Testis (tissue), 3 donors: ENCODE measurements around the gene THUMPD1. TPM values are rescaled to one million over a fixed set of nuclear protein-coding genes. Genes with fewer than 3 reads are reported as not detected.
A peak's percentile ranks its signal among the peaks of the same experiment; 100 is the strongest.

ENCODE experiments used
- DNase-seq: peaks from one replicate; pipeline ENCODE4 v3.0.0-alpha.2; 2019
- H3K27ac ChIP-seq, 2 donors: fragments of 200-600 bp; sonication (generic); one replicate each; pipeline ENCODE4 v1.5.1; 2019
- H3K27me3 ChIP-seq: fragments of 200-600 bp; sonication (generic); one replicate; pipeline ENCODE4 v1.5.1; 2019
- H3K36me3 ChIP-seq: fragments of 200-600 bp; sonication (generic); one replicate; pipeline ENCODE4 v1.5.1; 2017; ENCODE audit warnings: low read depth; ENCODE audit errors: missing control alignments
- H3K4me1 ChIP-seq: fragments of 200-600 bp; sonication (generic); one replicate; pipeline ENCODE4 v1.5.1; 2019
- H3K4me3 ChIP-seq, 2 donors: fragments of 200-600 bp; sonication (generic); one replicate each; pipeline ENCODE4 v1.5.1; 2017 to 2019
- H3K9me3 ChIP-seq: fragments of 200-600 bp; sonication (generic); one replicate; pipeline ENCODE4 v1.5.1; 2017
- POLR2A ChIP-seq: fragments of 450-650 bp; IDR thresholded peaks from one replicate; pipeline ENCODE4 v1.6.1; 2017; ENCODE audit warnings: antibody characterized with exemption, mild to moderate bottlenecking, moderate library complexity
- WGBS, 2 donors: methylation state at CpG; one replicate each; pipeline ENCODE4 v1.1.5; 2018; 5-methylcytosine and 5-hydroxymethylcytosine counted together
- intact Hi-C: fragments of 100-400 bp; cut with DNase I; formaldehyde crosslinking; loops from one replicate; pipeline ENCODE4 v1.15.1; 2023; ENCODE audit warnings: low total_unique reads
- polyA plus RNA-seq: library from polyadenylated mRNA; stranded (reverse); fragments of 350-450 nt; fragmentation: Illumina TruSeq; extraction: RNeasy Lipid Tissue Mini Kit (QIAGEN cat#74804); gene quantifications from one replicate; pipeline ENCODE4 v1.2.3, GENCODE V29; 2014; ENCODE audit warnings: low read depth, low replicate concordance; ENCODE audit not compliant: insufficient read depth
- total RNA-seq, 2 donors: library from RNA; depleted of rRNA; stranded (reverse); fragments of >200 nt; gene quantifications; one replicate each; pipeline ENCODE4 v1.2.3, GENCODE V29; 2016
- TF ChIP-seq, protein P1 (sequence below), 3 experiments: fragments of 450-650 bp in 2 of 3; fragments of 200-600 bp in 1 of 3; sonication (generic) in 1 of 3; IDR thresholded peaks; one replicate each; pipeline ENCODE4 v1.5.1; 2016 to 2019; ENCODE audit warnings: antibody characterized with exemption in 3 of 3, mild to moderate bottlenecking in 2 of 3, moderate library complexity in 1 of 3

Gene THUMPD1
- total and polyA plus RNA-seq, 3 donors from 2014 or later, result 35.0 to 111 (median 100) TPM

DNA sequence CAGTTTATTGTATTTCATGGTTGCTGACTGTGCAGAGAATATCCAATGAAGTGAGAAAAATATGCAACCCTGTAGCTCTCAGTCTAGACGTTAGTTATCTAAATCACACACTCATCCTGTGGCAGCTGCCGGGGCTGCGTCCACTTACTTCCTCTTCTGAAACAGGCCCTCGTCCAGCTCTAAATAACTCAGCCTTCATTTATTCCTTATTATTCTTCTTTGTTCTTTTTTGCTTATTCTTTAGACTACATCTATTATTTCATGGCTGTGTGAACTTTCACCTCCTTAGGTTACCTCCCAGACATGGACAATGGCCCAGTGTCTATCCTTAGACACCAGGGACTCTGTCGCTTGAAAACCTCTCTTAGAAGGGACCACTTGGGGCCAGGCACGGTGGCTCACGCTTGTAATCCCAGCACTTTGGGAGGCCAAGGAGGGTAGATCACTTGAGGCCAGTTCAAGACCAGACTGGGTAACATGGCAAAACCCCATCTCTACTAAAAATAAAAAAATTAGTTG, 3.4 kb upstream of the THUMPD1 start:
- DNase-seq, result no peak
- H3K27ac ChIP-seq, result peak overlapping the region in 1 of 2 donors; percentile 22
- no peak for TF ChIP-seq POLR2A
- TF ChIP-seq, protein P1, sequence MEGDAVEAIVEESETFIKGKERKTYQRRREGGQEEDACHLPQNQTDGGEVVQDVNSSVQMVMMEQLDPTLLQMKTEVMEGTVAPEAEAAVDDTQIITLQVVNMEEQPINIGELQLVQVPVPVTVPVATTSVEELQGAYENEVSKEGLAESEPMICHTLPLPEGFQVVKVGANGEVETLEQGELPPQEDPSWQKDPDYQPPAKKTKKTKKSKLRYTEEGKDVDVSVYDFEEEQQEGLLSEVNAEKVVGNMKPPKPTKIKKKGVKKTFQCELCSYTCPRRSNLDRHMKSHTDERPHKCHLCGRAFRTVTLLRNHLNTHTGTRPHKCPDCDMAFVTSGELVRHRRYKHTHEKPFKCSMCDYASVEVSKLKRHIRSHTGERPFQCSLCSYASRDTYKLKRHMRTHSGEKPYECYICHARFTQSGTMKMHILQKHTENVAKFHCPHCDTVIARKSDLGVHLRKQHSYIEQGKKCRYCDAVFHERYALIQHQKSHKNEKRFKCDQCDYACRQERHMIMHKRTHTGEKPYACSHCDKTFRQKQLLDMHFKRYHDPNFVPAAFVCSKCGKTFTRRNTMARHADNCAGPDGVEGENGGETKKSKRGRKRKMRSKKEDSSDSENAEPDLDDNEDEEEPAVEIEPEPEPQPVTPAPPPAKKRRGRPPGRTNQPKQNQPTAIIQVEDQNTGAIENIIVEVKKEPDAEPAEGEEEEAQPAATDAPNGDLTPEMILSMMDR (IDR thresholded peaks at IDR 0.05), result no peak

DNA sequence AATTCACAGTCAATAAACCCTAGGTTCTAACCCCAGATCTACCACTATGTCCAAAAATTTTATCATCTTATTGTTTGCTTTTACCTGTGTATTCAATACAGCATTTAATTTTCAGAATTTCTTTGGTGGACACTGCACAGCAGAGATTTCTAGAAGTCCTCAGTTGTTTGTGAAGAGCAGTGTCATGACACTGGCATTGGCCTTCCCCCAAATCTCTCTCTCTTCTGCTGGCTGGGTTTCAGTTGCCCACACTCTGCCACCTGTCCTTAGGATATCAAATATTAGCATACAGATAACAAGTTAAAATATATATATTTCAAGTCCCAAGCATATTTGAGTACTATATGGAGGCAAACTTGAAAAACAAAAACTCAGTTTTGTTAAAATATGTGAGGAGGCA, 2.0 kb upstream of the THUMPD1 start:
- Histone ChIP-seq H3K9me3 (no peaks in the 10 kb centered on the region), H3K27ac (no peak overlapping the region), H3K27me3 (no peaks in the 10 kb centered on the region), H3K36me3 (no peaks in the 10 kb centered on the region), H3K4me3 (no peak overlapping the region), H3K4me1 (peaks cover 10% of the 10 kb centered on the region)
- no peak for TF ChIP-seq POLR2A
- TF ChIP-seq, protein P1 (IDR thresholded peaks at IDR 0.05), result no peak
- intact Hi-C loops, result no loop called here
- no peak for DNase-seq

More for the DNA sequence above, 3.4 kb upstream of the THUMPD1 start:
- intact Hi-C loops, result no loop called here
- Histone ChIP-seq H3K27me3 (no peaks in the 10 kb centered on the region), H3K36me3 (no peaks in the 10 kb centered on the region), H3K4me1 (peaks cover 5% of the 10 kb centered on the region), H3K9me3 (no peaks in the 10 kb centered on the region), H3K4me3 (no peak overlapping the region)
- WGBS, 2 donors, result 56 to 66% methylated on average over 7 of the region's 7 CpGs

DNA sequence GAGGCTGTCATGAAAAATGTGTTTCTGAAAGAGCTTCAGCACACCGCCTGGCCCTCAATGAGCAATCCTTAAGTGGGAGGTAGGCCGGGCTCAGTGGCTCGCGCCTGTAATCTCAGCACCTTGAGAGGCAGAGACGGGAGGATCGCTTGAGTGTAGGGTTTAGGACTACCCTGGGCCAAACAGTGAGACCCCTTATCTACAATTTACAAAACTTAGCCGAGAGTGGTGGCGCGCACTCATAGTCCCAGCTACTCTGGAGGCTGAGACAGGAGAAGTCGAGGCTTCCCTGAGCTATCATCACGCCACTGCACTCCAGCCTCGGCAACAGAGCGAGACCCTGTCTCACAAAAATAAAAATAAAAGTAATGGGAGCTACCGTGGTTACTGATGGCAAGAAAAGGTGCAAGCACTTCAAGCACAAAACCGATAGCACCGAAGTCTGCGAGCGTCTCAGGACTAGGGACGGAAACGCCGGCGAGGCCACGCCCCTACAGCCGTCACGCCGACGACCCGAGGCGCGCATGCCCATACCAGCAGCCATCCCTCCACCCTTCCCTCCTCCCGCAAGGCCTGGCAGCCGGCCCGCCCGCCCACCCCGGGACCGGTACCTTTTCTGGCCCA, 607 bp downstream of the THUMPD1 start:
- no peaks in the 10 kb centered on the region for H3K27me3 ChIP-seq
- peak overlapping the region; percentile 95 to 99 for H3K27ac ChIP-seq
- TF ChIP-seq, protein P1 (IDR thresholded peaks at IDR 0.05), result no peak
- no peak for TF ChIP-seq POLR2A
- 0 to 1% methylated on average over 27 to 32 of the region's 36 CpGs for WGBS, 2 donors
- H3K4me3 ChIP-seq, result peak overlapping the region; percentile 90 to 97
- peak; percentile 94 for DNase-seq
- H3K9me3 ChIP-seq, result no peaks in the 10 kb centered on the region
- H3K36me3 ChIP-seq, result no peaks in the 10 kb centered on the region
- H3K4me1 ChIP-seq, result peaks cover 16% of the 10 kb centered on the region
- intact Hi-C loops, result no loop called here

DNA sequence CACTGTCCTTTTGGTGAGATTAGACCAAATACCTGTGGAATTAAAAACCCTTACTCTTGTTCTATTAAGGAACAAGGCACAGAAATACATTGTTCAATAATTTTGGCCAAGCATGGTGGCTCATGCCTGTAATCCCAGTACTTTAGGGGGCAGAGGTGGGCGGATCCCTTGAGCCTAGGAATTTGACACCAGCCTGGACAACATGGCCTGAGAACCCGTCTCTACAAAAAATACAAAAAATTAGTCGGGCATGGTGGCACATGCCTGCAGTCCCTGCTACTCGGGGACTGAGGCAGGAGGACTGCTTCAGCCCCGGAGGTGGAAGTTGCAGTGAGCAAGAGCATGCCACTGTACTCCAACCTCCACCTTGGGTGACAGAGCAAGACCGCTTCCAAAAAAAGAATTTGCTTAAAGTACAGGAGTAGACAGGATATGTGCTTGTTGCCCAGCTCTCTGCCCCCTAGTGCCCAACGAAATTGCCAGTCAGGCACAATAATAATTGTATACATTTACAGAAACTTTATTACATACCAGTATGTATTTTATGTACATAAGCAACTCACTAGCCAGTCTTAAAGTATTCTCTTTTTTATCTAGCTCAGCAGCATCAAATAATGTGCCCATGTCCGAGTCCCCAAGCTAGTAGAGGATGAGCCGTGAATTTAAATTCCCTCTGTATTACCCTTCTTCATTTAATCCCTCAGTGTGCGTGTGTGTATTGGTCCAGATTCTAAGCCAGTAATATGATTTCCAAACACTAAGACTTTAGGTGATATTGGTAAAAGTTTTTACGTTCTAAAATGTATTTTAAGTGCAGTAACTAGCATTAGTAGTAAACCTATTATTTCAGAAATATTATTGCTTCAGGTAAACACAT, 1.4 kb downstream of the THUMPD1 start:
- 24 to 27% methylated on average over 11 of the region's 11 CpGs for WGBS, 2 donors
- Histone ChIP-seq H3K27me3 (no peaks in the 10 kb centered on the region), H3K4me3 (peak overlapping the region; percentile 90 to 97), H3K4me1 (peaks cover 16% of the 10 kb centered on the region), H3K27ac (peak overlapping the region; percentile 95 to 99), H3K36me3 (no peaks in the 10 kb centered on the region), H3K9me3 (no peaks in the 10 kb centered on the region)
- intact Hi-C loops, result no loop called here
- no peak for TF ChIP-seq POLR2A
- TF ChIP-seq, protein P1 (IDR thresholded peaks at IDR 0.05), result peak; percentile 16 to 33 (median 29)
- no peak for DNase-seq
